GM19438 (cell line): ENCODE data around the gene IGF1R.

Experiments used
- ATAC-seq: cut with Tn5 transposase; IDR thresholded peaks from one replicate; pipeline ENCODE4 v1.9.1; 2021; ENCODE audit warnings: low read depth; ENCODE audit not compliant: unreplicated experiment

IGF1R gene

GRCh38 chr15:98901434-98902072 lies 253.2 kb downstream of the IGF1R start:
- no peak for ATAC-seq

DNA sequence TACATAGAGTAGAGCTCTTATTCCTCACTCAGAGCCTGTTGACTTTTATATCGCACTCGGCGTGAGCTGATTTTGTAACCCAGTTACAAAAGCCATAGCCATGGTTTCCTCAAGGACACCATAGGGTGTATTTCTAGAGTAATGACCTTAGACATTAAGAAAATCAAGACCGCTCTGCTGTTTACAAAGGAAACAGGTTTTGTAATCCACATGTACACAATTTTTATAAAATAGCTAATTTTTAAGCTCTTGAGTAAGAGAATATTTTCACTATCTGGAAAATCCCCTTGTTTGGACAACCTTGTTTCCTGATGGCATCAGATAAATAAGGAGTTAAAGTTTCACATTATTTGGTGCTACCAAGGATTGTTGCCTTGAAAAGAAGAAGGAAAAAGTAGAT lies 254.6 kb downstream of the IGF1R start:
- no peak for ATAC-seq

DNA sequence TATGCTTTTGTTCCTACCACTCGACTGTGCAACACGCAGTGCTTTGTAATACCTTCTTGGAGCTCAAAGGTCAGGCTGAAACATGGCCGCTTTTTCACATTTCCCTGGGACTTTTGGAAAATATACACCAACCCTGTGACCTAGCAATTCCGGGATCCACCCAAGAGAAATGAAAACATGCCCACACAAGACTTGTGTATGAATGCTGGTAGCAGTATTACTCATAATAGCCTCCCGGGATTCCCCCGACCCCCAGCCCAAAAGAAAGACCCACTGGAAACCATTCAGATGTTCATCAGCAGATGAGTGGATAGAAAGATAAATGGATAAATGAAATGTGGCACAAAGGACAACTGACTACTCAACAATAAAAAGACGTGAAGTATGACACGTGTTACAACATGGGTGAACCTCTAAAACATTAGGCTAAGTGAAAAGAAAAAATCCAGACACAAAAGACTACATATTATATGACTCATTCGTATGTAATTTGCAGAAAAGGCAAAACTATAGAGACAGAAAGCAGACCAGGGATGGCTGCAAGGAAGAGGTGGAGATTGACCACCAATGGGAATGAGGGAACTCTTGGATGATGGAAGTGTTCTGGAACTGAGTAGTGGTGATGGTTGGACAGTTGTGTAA lies 255.2 kb downstream of the IGF1R start:
- ATAC-seq = no peak

- no peak for ATAC-seq
These were observed 256.2 kb downstream of the IGF1R start for GRCh38 chr15:98904544-98904943.

- no peak for ATAC-seq
These were observed 257.8 kb downstream of the IGF1R start for GRCh38 chr15:98905963-98906711.

- ATAC-seq = no peak
These were observed 258.4 kb downstream of the IGF1R start for GRCh38 chr15:98906712-98907083.

- ATAC-seq = no peak
These were observed 259.7 kb downstream of the IGF1R start for GRCh38 chr15:98907927-98908471.

DNA sequence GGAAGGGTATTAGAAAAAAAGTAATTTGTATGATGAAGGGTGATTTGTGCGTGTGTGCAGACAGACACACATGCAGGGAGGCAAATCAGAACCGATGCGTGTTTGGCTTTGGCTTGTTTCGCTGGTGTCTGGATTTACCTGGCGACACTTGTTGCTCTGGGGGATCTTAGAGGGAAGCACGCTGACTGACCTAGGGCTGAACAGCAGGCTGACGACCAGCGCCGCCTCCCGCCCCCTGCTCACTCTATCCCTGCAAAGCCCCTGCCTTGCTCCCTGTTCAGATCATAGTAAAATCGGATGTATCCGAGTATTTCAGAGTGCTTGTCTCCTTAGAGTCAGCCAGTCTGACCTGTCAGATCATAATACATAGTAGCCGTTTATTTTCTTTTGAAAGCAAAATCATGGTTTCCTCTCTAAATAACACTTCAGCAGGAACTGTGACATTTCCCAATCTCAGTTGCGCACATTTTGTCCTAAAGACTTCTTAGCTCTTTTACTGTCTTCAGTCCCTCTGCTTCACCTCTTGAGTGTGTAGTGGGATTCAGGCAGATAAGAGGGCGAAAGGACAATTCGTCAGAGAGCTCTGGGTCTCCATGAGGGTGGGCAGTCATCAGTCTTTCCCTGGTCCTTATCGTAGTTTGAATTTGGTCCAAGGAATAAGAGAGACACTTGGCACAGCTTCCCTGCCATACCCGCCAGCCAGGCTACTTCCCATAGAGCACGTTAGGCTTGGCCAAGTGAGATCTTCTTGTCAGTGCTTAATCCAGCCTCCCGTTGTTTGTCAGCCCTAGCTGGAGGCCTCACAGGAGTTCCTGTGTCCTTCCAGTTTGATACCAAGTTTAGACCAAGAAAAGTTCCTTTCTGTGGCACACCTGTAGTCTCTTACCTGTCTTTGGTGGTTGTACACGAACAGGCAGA lies 261.9 kb downstream of the IGF1R start:
- no peak for ATAC-seq

- no peak for ATAC-seq
These were observed 266.3 kb downstream of the IGF1R start for GRCh38 chr15:98914626-98915025.

GRCh38 chr15:98916826-98917225 lies 268.5 kb downstream of the IGF1R start:
- ATAC-seq = no peak

DNA sequence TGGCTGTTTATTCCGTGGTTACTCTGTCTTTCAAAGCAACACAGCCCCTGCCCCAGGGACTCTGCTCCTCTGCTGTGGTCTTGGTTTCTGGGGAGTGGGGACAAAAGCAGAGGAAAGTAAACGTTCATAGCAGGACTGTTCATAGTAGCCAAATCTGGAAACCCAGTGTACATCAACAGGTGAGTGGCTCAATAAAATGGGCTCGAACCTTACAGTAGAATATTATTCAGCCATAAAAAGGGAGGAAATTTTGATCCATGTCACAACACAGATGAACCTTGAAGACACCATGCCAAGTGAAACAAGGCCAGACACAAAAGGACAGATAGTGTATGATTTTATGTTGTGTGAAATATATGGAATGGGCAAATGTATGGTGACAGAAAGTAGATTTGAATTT lies 269.1 kb downstream of the IGF1R start:
- ATAC-seq = no peak

- no peak for ATAC-seq
These were observed 271.9 kb downstream of the IGF1R start for GRCh38 chr15:98920091-98920880.

GRCh38 chr15:98923171-98923570 lies 274.8 kb downstream of the IGF1R start:
- no peak for ATAC-seq

- no peak for ATAC-seq
These were observed 275.2 kb downstream of the IGF1R start for GRCh38 chr15:98923579-98923978.

DNA sequence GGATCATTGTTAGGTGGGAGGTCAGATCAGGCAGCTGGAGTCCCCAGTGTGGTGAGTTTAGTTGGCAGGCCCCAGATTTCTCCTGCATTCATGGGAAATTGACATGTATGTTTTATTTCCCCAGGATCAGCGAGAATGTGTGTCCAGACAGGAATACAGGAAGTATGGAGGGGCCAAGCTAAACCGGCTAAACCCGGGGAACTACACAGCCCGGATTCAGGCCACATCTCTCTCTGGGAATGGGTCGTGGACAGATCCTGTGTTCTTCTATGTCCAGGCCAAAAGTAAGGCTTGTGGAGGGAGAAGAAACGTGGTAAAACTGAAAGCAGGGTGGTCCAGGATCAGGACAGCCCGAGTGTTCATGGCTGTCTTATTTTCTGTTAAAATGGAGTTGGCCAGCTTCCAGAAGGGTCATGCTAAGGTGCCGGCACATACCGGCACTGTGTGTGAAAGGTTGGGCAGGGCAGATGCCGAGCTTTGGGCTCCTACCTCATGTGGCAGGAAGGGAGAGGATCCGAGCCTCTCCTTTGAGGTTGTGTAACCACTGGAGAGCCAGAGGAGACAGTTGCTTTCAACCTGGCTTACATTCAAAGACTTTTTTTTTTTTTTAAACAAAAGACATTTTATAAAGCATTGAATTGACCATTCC lies 276.2 kb downstream of the IGF1R start:
- ATAC-seq = no peak

DNA sequence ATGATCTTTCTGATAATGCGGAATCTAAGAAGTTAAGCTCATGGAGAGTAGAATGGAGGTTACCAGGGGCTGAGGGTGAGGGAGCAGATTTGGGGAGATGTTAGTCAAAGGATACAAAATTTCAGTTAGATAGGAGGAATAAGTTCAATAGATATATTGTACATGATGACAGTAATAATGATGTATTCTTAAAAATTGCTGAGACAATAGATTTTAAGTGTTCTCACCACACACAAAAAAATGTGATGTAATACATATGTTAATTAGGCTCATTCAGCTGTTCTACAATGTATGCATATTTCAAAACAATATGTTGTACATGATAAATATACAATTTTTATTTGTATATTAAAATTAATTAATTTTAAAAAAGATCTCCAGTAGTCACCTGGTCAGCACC lies 277.9 kb downstream of the IGF1R start:
- no peak for ATAC-seq

- no peak for ATAC-seq
These were observed 278.7 kb downstream of the IGF1R start for GRCh38 chr15:98927022-98927421.

DNA sequence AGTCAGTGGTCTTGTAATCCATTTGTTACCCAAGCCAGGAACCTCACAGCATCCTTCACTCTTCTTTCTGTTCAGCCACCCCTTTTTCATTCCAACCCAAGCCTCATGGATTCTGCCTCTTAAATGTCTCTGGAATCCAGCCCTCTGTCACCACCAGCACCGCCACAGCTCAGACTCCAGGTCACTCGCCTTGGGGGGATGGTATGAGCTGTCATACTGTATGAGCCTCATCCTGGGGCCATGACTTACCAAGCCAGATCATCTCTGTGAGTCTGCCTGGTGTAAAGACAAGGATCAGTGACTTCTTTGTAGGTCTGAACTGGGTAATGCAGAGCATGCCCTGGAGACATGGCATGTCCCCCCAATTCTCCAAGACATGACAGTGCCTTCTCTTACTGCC lies 279.7 kb downstream of the IGF1R start:
- no peak for ATAC-seq

DNA sequence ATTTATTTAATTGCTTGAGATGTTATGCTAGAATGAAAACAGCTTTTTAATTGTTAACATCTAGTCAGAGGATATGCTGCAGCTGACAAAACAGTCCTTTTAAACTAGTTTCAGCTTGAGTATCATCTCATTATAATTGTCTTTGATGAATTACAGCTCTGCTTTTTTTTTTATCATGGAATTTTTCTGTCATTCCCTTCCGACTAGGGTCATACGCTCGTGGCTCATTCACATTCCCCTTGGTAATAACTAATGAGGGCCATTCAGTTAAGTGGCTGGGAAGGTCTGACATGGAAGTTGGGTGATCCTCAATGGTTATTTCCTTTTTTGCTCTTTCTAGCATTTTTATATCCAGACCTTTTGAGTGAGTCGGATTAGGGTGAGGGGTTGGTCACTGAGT lies 282.2 kb downstream of the IGF1R start:
- no peak for ATAC-seq
